DMS79 (cell line): Measurements from ENCODE around the gene TSC22D2.

Experiments
- DNase-seq: peaks from one replicate; lab custom pipeline; 2025; lab: John Stamatoyannopoulos, UW

Gene TSC22D2

DNA sequence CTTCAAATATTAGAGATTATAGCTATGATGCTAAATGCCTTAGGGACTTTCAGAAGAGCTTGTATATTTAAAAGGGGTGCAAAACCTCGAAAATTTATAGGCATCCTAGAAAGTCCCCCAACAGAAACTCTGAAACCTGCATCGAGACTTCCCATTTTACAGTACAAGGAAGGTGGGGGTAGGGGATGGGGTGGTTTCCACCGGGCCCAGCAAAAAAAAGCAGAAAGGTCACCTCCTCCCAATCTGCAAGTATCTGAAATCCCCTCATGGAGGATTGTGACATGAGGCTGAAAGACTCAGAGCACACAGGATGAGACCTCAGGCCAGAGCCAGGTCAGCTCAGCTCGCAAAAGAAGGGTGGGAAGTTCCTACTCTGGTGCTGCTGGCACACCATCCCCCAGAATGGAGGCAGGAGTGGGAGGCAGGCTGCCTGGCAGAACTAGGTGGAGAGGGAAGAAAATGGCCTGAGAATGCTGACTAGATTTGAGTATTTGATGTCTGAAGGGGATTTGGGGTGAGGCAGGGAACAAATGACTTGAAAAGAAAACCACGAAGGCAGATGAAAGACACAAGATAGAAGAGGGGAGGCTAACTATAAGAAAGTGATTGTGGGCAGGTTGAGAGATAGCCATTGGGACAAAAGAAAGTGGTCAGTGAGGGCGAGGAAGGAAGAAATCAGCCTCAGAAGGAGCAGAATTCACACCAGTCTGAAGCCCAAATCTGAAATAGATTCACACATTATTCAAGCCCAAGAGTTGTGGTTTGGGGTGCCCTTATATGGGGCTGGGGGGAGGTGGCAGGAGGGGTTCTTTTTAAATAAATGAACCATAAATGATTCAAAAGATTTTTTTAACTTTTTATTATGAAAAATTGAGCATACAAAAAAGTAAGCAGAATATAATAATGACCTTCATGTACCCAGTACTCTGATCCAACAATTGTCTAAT is 22.5 kb upstream of the TSC22D2 start:
- DNase-seq, result no peak

GRCh38 chr3:150388498-150389418 is 19.3 kb upstream of the TSC22D2 start:
- no peak for DNase-seq

GRCh38 chr3:150390087-150390486 is 18.0 kb upstream of the TSC22D2 start:
- DNase-seq, result no peak

DNA sequence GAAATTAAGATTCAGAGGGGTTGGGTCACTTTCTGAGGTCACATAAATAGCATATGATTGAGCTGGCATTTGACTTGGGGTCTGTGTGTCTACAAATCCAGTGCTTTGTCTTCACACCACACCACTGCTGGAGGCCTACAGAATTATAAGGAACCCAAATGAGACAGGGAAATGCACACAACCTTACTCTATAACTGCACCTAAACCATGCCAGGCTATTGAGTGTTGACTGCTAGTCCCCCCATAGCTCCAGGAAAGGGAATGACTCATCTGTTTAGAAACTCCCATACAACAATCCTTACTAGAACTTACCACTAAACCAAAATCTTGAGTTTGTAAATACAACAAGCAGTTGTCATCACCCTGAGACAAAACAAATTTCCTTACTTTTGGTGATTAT is 16.9 kb upstream of the TSC22D2 start:
- no peak for DNase-seq

DNA sequence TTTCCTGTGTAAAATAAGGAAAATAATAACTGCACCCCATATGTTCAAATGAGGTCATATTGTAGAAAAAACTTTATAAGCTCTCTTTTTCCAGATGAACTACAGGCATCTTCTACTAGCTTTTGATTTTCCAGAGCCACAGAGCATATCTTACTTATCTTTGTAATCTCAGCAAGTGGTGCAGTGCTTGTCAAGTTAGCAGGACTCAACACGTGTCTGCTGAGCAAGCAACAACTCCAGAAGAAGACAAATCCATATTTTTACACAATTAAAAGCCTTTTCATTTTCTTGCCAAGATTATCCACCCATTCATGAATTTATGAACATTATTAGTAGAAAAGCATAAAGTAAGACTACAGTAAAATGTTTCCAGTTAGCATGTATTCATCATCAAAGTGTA is 14.4 kb upstream of the TSC22D2 start:
- no peak for DNase-seq

GRCh38 chr3:150394606-150395005 is 13.5 kb upstream of the TSC22D2 start:
- DNase-seq, result no peak

- no peak for DNase-seq
Measured at GRCh38 chr3:150396491-150396890, 11.6 kb upstream of the TSC22D2 start.

GRCh38 chr3:150396956-150397550 is 11.0 kb upstream of the TSC22D2 start:
- DNase-seq, result no peak

DNA sequence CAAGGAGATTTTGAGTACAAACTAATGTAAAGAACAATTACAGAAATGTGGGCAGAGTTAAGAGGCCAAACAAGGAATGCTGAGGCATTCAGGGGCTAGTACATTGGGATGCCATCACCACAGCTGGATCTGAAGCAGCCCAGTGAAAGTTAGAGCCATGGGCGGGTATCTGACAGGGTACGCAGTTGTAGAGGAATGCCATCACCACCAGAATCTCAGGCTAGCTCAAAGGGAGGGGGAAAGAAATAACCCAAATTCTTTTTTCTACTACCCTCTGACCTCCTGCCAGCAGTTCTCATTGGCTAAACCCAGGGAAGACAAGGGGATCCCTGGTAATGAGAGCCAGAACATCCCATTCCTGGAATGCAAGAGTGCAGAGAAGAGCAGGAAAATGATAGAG is 9.0 kb upstream of the TSC22D2 start:
- DNase-seq, result no peak

DNA sequence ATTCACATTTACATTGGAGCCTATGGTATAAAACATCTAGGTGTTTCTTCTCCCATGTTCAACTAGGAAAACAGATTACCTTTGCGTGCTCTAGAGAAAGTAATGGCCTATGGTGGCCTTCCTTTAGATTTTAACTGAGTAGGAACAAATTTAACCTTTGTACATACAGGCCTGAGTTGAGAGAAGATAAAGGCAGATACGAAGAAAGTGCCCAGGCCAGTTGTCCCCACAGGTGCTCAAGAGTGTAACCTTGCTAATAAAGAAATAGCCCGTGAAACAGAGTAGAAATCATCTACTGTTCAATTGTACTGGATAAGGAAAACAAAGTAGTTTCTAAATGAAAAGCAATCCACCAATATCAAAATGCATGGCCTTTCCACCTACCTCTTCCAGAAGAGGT is 6.8 kb upstream of the TSC22D2 start:
- DNase-seq, result no peak

DNA sequence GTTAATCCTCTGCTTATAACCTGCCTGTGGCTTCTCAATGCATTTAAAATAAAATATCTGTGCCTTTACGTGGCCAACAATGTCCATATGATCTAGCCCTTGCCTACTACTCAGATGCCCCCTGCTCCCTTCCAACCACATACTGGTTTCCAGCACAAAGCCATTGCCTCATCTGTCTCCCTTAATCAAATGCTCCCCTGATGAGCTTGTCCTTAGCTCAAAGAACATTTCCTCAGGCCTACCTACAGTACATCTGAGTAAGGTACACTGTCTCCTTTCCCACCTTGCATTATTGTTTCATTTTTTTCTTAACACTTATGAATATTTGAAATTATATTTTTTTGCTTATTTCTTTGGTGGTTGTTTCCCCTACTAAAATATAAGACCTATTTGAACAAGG is 5.9 kb upstream of the TSC22D2 start:
- DNase-seq, result no peak

DNA sequence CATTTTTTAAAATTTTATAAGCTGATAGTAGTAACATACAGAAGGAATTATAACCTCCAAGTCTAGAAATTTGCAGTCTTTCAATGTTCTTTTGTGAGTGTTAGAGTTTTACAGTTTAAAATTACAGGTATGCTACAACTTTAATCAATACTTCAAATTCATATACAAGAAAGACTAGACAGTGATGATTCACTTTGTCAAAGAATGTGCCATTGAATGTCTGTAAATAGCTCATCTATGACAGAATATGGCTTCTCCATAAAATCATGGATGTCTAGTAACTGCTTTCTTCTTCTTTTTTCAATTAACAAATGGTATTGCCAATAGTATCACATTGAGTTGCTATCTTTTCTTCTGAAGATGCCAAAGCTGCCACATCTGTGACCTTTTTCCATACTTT is 4.1 kb upstream of the TSC22D2 start:
- DNase-seq, result no peak

GRCh38 chr3:150407051-150407807 is 869 bp upstream of the TSC22D2 start:
- DNase-seq, result no peak

- DNase-seq, result no peak
Measured at GRCh38 chr3:150407808-150408220, 284 bp upstream of the TSC22D2 start.

- DNase-seq, result no peak
Measured at GRCh38 chr3:150409125-150409511, 1.0 kb downstream of the TSC22D2 start.

DNA sequence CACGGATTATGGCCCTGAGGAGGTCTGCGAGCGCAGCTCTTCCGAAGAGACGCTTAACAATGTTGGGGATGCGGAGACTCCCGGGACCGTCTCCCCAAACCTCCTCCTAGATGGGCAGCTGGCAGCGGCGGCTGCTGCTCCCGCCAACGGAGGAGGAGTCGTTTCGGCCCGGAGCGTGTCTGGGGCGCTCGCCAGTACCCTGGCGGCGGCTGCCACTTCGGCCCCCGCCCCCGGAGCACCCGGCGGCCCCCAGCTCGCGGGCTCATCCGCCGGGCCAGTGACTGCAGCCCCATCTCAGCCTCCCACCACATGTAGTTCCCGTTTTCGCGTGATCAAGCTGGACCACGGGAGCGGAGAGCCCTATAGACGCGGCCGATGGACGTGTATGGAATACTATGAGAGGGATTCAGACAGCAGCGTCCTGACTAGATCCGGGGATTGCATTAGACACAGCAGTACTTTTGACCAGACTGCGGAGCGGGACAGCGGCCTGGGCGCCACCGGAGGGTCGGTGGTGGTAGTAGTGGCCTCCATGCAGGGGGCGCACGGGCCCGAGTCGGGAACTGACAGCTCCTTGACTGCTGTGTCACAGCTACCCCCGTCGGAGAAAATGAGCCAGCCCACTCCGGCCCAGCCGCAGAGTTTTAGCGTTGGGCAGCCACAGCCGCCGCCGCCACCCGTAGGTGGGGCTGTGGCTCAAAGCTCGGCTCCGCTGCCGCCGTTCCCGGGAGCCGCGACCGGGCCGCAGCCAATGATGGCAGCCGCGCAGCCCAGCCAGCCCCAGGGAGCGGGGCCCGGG is 1.6 kb downstream of the TSC22D2 start:
- peak; percentile 16 for DNase-seq

GRCh38 chr3:150410311-150411105 is 2.4 kb downstream of the TSC22D2 start:
- DNase-seq, result peak; percentile 10

DNA sequence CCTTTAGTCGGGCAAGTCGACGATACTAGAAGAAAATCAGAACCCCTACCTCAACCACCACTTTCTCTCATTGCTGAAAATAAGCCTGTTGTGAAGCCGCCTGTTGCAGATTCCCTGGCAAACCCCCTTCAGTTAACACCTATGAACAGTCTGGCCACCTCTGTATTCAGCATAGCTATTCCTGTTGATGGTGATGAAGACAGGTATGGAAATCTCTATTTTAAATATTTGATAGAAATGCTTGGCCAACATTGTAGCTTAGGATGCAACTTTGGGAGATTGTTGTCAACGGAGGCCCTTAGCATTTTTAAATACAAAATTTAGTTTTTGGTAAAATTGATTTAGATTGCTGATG is 3.0 kb downstream of the TSC22D2 start:
- no peak for DNase-seq

- no peak for DNase-seq
Measured at GRCh38 chr3:150411546-150411945, 3.4 kb downstream of the TSC22D2 start.

DNA sequence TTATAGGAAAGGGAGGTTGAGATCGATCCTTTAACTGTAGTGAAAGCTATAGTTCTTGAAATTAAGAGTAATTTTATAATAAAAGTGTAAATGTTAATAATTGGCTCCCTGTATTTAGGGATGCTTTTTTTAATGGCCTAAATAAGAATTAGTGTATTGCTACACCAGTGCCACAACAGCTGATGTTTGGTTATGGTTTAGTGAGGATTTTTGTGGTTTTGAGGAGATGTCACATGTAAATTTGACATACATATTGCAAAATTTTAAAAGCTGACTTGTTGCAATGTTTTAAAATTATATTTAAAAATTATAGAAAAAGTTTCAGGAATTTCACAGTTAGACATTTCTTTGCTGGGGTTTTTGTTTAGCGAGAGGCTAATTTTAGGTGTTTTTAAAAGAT is 3.9 kb downstream of the TSC22D2 start:
- DNase-seq, result no peak
